AG04449 (cell line): ENCODE results near the gene SLAMF1.

Experiments used
- CTCF ChIA-PET: fragments of 350-600 bp; formaldehyde crosslinking; extraction: SDS; loops from one replicate; lab custom pipeline; 2021; ENCODE audit warnings: antibody characterized with exemption; lab: Yijun Ruan, JAX
- POLR2A ChIA-PET: fragments of 400-600, 350-600 bp; formaldehyde crosslinking; extraction: SDS; loops from one replicate; lab custom pipeline; 2020; ENCODE audit warnings: antibody characterized with exemption, inconsistent platforms; lab: Yijun Ruan, JAX
- DNase-seq: peaks from one replicate; pipeline ENCODE4 v3.0.0-alpha.2; 2010; ENCODE audit warnings: low read depth, low spot score
- H3K4me3 ChIP-seq: 2 replicates; pipeline ENCODE4 v1.5.1; 2011; ENCODE audit warnings: low read depth, mild to moderate bottlenecking, control low read depth, low read length
- TF ChIP-seq, protein P1 (sequence below): IDR thresholded peaks from one replicate; pipeline ENCODE4 v1.5.1; 2011; ENCODE audit warnings: mild to moderate bottlenecking, moderate library complexity, low read length, control low read depth, inconsistent platforms; ENCODE audit not compliant: insufficient read depth; ENCODE audit errors: missing control alignments

SLAMF1 gene

DNA sequence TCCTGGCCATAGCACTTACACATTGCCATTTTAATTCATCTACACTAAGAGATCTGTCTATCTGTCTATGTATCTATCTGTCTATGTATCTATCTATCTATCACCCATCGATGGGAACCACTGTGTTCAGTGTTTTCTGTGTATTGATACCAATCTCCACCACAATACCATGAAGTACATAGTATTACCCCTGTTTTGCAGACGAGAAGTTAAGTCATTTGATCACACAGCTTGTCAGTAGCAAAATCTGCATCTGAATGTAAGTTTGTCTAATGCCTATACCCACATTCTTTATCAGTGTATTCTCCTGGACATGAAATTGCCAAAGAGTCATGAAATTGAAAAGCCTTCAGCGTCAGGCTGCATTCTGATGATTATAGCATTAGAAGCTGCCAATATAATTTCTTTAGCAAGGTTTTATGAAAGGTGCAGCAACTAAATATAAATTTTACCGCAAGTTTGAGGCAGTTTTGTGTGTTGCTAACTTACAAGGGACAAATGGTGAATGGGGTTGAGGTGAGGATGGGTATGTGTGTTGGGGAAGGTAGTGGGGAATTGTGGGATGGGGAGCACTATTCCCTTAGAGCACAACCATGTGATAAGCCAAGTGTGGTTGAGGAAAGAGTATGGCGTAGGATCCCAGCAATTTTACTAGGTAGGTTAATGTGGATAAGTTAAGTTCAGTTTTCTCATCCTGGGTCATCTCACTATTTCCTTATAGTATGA is 24.2 kb downstream of the SLAMF1 start:
- POLR2A ChIA-PET: no interaction called here
- CTCF ChIA-PET: interaction anchor here (0.8 to 1.6 kb wide), 2 partner anchors 13 to 16 kb away, joined by 3 to 4 read pairs; no protein-coding TSS in a partner anchor
- TF ChIP-seq, protein P1, sequence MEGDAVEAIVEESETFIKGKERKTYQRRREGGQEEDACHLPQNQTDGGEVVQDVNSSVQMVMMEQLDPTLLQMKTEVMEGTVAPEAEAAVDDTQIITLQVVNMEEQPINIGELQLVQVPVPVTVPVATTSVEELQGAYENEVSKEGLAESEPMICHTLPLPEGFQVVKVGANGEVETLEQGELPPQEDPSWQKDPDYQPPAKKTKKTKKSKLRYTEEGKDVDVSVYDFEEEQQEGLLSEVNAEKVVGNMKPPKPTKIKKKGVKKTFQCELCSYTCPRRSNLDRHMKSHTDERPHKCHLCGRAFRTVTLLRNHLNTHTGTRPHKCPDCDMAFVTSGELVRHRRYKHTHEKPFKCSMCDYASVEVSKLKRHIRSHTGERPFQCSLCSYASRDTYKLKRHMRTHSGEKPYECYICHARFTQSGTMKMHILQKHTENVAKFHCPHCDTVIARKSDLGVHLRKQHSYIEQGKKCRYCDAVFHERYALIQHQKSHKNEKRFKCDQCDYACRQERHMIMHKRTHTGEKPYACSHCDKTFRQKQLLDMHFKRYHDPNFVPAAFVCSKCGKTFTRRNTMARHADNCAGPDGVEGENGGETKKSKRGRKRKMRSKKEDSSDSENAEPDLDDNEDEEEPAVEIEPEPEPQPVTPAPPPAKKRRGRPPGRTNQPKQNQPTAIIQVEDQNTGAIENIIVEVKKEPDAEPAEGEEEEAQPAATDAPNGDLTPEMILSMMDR: no peak
- H3K4me3 ChIP-seq: no peak overlapping the region
- no peak for DNase-seq

DNA sequence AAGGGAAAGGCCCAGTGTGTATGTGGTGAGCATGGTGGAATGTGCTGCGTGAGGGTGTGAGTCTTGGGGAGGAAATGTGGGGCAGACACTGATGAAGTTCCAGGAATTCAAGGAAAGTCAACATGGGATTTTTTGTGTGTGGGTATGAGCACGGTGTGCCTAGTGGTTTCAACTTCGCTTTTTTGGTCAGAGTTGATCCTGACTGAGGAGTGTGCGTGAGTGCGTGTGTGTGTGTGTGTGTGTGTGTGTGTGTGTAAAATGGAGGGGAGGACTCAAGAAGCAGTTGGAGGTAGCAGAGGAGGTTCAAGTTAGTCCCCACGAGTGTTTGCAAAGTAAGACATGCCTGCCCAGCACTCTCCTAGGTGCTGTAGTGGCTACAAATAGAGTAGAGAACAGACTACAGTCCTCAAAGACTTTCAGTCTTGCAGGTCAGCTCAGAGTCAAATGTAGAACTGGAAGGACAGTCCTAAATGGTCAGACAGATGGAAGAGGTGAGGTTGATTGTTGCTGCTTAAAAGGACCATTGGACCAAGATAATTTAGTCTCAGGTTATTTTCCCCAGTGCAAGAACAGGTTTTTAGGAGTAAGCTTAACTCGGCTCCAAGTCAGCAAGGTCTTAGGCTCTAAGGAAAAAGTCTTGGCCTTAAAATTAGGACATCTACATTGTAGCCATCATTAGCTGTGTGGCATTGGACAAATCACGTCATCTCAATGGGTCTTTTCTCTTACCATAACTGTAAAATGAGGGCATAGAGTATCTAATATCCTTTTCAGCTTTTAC is 25.0 kb downstream of the SLAMF1 start:
- CTCF ChIA-PET: interaction anchor here (1.6 kb wide), 1 partner anchor 12 kb away, joined by 4 read pairs; no protein-coding TSS in a partner anchor
- H3K4me3 ChIP-seq: no peak overlapping the region
- POLR2A ChIA-PET: no interaction called here
- TF ChIP-seq, protein P1: no peak
- no peak for DNase-seq

DNA sequence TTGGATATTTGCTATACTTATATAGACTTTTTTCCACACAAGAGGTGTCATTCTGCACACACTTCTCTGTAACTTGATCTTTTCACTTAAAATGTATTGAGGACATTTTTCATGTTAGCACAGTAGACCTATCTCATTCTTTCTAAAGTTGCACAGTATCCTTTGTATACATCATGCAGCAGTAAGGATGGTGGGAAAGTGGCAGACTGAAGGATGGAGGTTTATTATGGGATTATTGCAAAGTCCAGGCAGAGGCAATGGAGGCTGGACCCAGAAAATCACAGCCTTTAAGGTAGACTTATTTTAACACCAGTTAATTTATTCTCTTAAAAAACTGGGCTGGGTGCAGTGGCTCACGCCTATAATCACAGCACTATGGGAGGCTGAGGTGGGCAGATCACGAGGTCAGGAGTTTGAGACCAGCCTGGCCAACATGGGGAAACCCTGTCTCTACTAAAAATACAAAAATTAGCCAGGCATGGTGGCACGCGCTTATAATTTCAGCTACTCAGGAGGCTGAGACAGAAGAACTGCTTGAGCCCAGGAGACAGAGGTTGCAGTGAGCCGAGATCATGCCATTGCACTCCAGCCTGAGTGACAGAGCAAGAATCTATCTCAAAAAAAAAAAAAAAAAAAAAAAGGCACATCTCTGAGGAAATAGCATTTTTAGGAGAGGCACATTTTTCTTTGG is 25.8 kb downstream of the SLAMF1 start:
- POLR2A ChIA-PET: no interaction called here
- H3K4me3 ChIP-seq: no peak overlapping the region

DNA sequence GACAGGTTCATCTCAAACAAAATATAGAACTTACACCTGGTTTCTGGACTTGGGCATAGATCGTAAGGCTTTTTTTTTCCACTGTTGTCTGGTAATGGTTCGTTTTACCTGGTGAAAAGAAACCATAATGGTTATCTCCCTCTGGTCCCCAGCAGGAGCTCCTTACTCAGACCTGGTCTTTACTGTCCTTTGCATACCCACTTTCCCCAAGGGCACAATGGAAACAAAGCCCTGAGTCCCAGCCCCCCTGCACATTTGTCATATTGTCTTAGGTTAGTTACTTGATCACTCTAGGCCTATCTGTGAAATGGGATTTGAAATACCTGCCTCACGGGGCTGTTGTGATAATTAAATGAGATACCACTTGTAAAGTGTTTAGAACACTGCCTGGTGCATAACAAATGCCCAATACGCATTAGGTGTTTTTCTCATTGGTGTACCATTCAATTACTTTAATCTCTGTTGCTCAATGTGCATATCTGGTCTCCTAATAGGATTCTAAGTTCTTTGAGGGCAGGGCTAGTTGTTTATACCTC is 27.0 kb downstream of the SLAMF1 start:
- CTCF ChIA-PET: no interaction called here
- TF ChIP-seq, protein P1: no peak
- no peak for DNase-seq
- H3K4me3 ChIP-seq: no peak overlapping the region
- POLR2A ChIA-PET: no interaction called here

More for the DNA sequence above, 25.8 kb downstream of the SLAMF1 start:
- no peak for DNase-seq
- TF ChIP-seq, protein P1: no peak
- CTCF ChIA-PET: no interaction called here

DNA sequence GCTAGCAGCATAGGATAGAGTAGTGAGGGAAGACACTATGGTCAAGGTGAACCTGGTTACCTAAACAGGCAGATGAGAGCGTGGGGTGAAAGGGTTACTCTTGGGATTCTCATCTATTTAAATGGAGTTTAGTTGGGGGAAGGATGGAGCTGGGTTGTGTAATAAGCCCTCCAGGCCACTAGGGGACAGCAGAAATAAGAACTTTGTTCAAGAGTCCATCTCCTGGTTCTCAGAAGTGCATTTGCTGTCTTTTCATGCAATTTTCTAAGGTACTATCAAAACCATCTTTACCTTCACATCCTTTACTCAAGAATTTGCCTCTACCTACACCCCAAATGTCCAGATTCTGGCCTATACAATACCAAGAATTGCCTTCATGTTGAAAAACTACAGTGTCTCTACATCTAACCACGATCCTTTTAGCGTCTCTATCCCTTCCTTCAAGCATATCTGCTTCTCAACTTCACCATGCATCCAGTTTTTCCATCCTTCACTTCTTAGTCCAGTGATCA is 28.0 kb downstream of the SLAMF1 start:
- TF ChIP-seq, protein P1: no peak
- no peak for DNase-seq
- no peak overlapping the region for H3K4me3 ChIP-seq
- CTCF ChIA-PET: no interaction called here
- POLR2A ChIA-PET: no interaction called here
